NCI-H2107 treated with DMSO at 0.1 percent for 48 hours (cell line): ENCODE results near the gene RAD51B.
"Not testable (repeated sequence)": the region's sequence is repeated elsewhere in the genome, so short reads cannot be mapped to it uniquely, and the experiment has no call there.

ENCODE experiments used
- DNase-seq: peaks from one replicate; lab custom pipeline; 2025; ENCODE audit not compliant: unreplicated experiment; lab: John Stamatoyannopoulos, UW

Gene RAD51B

DNA sequence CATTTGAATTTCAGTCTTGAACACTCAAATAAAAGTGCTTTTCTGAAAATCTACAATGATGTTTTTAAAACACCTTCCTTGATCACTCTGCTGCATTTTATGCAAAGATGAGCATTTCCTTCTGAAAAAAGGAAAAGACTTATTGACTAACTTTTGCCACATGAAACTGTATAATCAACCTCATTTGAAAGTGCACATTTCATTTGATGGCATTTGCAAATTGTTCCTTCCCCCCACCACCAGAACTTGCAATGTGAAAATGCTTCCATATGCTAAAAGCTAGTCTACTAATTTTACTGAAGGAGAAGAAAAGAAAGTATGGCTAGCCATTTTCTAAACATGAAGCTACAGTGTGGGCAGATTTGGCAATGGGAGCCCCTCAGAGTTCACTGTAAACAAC is 159.2 kb downstream of the RAD51B start:
- DNase-seq, result no peak

DNA sequence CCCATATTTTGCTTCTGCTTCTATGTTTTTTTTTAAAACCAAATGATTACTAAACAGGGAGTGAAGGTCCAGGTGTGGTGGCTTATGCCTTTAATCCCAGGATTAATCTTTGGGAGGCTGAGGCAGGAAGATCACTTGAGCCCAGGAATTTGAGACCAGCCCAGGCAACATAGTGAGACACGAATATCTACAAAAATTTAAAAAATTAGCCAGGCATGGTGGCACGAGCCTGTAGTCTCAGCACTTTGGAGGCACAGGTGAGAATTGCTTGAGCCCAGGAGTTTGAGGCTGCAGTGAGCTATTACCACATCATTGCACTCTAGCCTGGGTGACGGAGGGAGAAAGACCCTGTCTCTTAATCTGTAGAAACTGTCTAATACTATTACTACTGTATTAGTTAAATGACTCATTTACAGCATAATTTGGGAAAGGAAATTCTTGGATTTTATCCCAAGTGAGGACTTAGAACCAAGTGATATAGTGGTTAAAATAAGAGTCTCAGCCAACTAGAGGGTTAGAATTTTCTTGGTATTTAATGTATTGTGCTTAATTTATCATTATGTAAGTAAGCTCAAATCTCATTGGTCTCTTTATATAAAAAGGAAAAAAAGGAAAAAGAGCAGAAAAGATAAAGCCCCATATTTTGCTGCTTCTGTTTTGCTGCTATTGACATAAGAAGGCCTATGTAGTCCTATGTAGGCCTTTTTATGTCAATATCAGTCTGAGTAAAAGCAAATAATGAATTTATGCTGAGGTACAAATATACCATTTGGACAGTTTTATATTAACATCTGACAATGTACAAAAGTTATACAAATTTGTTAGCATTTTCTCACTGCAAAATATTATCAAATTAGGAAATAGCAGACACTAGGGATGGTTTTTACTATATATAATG is 163.4 kb downstream of the RAD51B start:
- DNase-seq, result no peak

DNA sequence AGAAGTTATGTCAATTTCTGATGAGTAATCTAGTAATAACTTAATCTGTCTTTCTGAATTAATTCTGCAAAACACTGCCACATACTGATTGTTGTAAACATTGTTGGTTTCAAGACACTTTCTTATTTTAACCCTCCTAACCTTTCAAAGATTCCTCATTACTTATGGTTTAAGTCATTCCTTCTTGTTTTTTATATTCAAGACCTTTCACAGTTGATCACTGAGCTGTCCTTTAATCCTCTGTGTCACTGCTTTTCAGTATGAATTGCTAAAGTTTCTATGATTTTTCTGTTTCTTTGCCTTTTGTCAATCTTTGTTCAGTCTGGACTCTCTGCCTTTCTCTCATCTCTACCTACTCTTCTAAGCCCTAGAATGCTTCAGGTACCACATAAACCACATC is 164.7 kb downstream of the RAD51B start:
- no peak for DNase-seq

DNA sequence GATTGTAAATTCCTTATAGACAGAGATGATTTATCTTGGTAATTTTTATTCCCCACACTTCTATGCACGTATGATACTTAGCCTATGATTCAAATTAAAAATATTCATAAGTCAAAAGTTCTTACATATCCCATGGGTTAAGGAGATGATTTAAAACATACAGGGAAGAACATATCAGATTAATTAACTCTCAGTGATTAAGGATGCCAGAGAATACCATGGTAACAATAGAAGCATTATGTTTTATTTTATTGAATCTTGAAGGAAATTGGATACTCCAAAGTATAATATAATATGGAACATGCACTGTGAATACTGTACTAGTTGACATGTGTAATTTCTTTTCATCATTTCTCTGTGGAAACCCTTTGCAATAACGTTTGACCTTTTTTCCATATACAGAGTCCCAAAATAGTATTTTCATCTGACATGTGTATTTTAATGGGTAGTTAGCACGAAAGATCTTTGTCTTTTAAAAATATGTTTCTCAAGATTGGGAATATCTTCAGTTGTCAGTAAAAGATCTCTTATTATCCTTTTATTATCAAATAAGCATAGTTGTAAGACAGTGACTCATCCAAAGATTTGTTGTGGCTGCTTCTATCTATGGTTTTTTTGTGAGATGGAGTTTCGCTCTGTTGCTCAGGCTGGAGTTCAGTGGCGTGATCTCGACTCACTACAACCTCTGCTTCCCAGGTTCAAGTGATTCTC is 166.7 kb downstream of the RAD51B start:
- no peak for DNase-seq

DNA sequence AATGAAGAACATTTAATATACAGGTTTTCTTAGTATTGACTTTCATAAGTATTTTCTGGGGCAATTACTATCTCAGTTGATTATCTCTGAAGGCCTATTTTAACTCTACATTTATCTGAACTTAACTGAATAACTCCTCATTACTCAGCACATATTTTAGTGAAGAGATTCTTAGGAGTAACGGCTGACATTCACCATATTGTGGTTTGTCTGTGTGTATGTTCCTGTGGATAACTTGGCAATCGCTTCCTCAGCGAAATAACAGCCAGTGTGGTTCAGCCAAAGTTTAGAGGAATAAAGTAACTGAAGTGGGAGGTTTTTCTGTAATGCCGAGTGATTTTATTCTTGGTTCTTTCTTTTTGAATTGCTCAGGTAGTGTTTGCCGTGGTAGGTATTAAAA is 168.0 kb downstream of the RAD51B start:
- DNase-seq, result no peak

- DNase-seq, result not testable (repeated sequence)
Measured at GRCh38 chr14:67988210-67988609, 168.6 kb downstream of the RAD51B start.

DNA sequence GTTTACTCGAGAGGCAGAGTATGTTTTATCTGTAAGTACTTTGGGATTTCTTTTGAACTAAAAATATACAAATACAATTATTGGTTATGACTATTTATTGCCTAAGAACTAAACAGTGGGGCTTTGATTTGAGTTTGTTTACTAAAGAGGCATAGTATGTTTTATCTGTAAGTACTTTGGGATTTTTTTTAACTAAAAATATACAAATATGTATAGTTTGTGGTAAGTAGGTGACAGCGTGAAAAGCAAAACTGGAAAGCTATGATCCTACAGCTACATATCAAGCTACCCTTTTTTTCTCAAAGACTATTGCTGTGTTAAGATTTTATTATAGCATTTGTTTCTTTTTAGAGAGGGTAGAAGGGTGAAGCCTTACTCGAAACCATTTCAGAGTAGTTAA is 171.0 kb downstream of the RAD51B start:
- DNase-seq, result no peak

DNA sequence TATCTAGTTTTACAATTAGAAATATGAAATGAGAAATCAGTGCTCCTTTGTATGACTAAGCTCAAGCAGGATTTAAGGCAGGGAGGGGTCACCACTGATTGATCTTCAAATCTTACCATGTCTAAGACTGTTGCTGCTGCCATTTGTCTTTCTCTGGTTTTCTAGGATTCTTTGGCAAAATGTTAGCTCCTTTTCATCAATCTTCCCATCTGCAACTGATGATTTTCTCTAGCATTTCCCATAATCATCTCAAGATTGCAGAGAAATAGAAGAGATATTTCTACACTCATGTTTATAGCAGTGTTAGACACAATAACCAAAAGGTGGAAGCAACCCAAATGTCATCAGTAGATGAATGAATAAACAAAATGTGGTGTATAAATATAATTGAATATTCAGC is 175.0 kb downstream of the RAD51B start:
- DNase-seq, result no peak

GRCh38 chr14:67996235-67996634 is 176.7 kb downstream of the RAD51B start:
- no peak for DNase-seq

GRCh38 chr14:67998834-67999233 is 179.3 kb downstream of the RAD51B start:
- DNase-seq, result no peak

DNA sequence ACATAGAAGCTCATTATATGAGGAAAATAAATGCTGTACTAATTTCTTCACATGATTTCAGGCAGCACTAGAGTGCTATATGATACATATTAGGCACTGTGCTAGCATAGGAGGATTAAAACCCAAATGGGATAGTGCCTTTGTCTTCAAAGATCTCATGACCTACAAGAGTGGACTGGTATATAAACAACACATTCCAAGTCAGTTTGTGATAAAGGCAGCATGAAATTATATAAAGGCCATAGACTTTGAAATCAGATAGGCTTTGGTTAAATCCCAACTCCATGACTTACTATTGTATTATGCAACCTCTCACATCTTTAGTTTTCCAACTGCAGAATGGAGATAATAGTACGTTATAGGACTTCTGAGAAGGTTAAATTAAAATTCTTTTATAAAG is 179.7 kb downstream of the RAD51B start:
- DNase-seq, result no peak

DNA sequence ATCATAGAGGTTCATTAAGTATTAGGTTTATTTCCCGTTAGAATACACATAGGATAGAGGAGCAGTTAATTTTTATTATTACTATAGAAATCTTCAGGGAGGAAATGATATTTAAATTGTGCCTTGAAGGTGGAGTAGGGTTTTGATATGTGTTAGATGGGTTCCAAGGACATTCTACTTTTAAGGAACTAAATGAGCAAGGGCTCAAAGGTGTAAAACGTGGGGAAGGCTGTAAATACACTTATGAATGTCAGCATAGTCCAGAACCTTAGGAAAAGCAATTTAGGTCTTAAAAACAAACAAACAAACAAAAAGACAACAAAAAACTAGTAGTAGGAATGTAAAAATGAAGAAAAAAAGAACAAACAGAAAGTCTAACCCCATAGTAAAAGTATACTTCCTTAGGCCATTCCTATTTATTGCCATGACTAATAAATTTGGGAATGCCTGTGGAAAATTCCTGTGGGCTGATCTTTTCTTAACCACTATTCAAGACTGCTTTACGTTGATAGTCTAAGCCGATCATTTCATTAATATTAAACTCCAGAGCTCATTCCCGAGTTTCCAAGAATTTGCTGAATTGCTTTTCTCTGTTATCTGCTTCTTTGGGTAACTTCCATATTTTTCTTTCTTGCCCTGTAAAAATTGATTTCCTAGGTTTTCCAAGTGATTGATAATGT is 180.3 kb downstream of the RAD51B start:
- DNase-seq, result no peak

DNA sequence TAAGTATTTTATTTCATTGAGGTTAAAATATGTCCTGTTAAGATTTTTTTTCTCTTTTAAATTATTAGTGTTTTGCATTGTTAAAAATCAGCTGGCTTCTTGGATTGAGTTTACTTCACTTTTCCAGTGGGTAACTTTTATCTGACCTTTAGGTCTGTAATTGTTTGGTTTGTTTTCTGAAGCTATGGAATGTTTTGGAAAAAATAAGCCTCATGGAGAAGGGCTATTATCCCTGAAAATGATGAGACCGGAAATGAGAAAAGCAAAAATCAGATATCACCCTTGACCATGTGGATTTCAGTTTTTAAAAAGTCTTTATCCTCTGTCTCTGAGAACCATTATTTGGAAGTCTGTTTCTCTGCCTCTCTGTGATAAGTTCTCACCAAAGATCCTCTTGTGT is 180.9 kb downstream of the RAD51B start:
- DNase-seq, result no peak

DNA sequence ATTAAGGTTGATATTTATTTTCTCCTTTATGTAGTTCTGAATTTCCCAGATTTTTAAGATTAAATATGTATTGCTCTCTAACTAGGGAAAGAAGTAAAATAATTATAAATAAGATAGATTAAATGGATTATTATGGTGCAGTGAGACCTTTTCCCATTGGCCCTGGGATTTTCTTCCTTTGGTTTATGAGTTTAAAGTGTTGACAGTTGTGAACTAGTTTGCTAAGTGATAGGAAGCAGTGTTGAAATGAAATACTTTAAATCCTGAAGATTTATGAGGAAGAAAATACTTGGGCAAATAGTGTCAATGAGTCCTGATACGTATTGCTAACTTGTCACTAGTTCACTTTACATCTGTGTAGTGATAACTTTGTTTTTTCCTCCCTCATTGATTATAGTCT is 188.9 kb downstream of the RAD51B start:
- DNase-seq, result no peak

- DNase-seq, result no peak
Measured at GRCh38 chr14:68011406-68012028, 191.9 kb downstream of the RAD51B start.

DNA sequence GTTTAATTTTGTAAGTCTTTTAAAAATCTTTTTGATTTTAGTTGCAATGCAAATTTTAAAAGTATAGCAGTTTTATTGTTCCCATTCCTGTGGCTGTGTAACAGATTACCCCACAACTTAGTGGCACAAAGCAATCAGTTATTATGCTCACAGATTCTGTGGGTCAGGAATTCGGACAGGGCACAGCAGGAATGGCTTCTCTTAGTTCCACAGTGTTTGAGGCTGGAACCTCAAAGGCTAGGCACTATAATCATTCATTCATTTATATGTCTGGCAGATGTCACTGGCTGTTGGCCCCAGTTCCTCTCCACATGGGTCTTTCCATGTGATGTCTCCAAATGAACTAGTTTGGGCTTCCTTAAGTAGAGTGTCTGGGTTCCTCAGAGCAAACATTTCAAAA is 193.3 kb downstream of the RAD51B start:
- DNase-seq, result no peak

DNA sequence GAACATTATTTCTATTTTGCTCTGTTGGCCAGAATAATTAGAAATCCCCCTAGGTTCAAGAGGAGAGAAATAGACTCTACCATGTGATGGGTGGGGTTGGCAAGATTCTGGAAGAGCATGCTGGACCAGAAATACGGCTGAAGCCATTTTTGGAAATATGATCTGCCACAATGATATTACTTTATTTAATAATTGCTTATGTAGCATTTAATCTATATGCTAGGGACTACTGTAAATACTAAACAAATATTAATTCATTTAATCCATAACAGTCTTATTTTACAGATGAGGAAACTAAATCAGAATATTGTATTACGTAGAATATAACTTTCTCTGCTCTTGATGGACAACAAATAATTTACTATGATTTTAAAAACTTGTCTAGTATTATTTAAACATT is 193.7 kb downstream of the RAD51B start:
- DNase-seq, result no peak

DNA sequence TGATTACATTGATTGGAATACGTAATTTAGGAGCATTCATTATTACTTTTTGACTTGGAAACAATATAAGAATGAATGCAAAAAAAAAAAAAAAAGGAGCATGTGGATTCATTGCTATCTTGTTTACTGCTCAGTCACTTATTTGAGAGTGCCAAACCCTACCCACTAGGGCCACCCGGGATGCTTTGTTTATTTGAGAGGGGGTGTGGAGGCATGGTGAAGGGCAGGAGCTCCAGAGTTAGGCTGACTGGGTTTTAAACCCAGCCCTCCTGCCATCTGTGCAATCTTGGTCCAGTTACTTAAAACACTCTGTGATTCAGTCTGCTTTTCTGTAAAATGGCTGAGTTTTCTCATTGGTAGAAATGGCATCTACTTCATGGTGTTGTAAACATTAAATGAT is 195.2 kb downstream of the RAD51B start:
- DNase-seq, result no peak

GRCh38 chr14:68015356-68016254 is 196.0 kb downstream of the RAD51B start:
- no peak for DNase-seq

DNA sequence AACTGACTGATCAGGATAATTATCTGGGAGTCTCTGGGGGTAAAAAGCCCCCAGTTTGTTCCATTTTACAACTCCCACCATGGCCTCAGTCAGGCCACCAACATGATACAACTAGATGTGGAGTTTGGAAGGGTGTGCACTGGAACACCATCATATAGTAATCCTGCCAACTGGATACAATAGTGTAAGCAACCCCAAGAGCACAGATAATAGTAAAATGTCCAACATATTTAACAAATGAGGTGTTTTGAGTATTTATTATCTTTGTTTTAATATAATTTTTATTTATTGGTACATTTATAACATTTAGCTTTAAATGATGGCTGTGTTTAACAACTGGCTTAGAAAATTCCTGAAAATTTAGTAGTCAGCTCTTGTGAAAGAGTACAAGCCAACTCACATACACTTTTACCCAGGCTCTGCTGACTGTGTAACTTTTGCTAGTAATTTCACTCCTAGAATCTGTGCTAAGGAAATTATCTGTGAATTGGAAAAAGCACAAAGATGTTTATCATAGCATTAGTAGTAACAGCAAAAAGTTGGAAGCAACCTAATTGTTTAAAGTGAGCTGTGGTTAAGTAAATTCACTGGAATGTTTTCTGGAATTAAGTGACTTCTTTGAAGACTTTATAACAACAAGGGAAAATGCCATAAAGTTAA is 196.8 kb downstream of the RAD51B start:
- no peak for DNase-seq
